Tibial artery (tissue), 4 donors: ENCODE data around the gene DIABLO.
A peak's percentile ranks its signal among the peaks of the same experiment; 100 is the strongest.

Experiments
- DNase-seq, 2 donors: peaks; one replicate each; pipeline ENCODE4 v3.0.0-alpha.2; 2019
- H3K27ac ChIP-seq, 2 donors: fragments of 200-600 bp; sonication (generic) in 1 of 2; 1 replicate in 1 of 2; 2 replicates in 1 of 2; pipeline ENCODE4 v1.5.1; 2018 to 2019; ENCODE audit warnings: mild to moderate bottlenecking in 1 of 2
- H3K27me3 ChIP-seq, 2 donors: fragments of 200-600 bp; sonication (generic) in 1 of 2; one replicate each; pipeline versions ENCODE4 v1.5.1 to v1.6.0; 2016 to 2019
- H3K36me3 ChIP-seq, 3 donors: fragments of 200-600 bp; sonication (generic) in 2 of 3; one replicate each; pipeline ENCODE4 v1.5.1; 2016 to 2019; ENCODE audit warnings: mild to moderate bottlenecking in 2 of 3
- H3K4me1 ChIP-seq, 4 donors: fragments of 200-600 bp; sonication (generic) in 2 of 4; 1 replicate in 3 of 4; 2 replicates in 1 of 4; pipeline ENCODE4 v1.5.1; 2016 to 2019
- H3K4me3 ChIP-seq, 2 donors: fragments of 200-600 bp; sonication (generic) in 1 of 2; 1 replicate in 1 of 2; 2 replicates in 1 of 2; pipeline ENCODE4 v1.5.1; 2018 to 2019; ENCODE audit warnings: mild to moderate bottlenecking in 2 of 2
- H3K9me3 ChIP-seq, 3 donors: fragments of 200-600 bp; sonication (generic) in 1 of 3; one replicate each; pipeline ENCODE4 v1.5.1; 2016 to 2019
- CTCF ChIP-seq, 2 experiments: fragments of 200-600 bp in 1 of 2; fragments of 450-650 bp in 1 of 2; IDR thresholded peaks; one replicate each; pipeline ENCODE4 v1.5.1; 2017 to 2019; ENCODE audit warnings: antibody characterized with exemption in 2 of 2, mild to moderate bottlenecking in 1 of 2, moderate library complexity in 1 of 2
- intact Hi-C: fragments of 100-400 bp; cut with DNase I; formaldehyde crosslinking; loops from one replicate; pipeline ENCODE4 v1.15.0; 2023; ENCODE audit warnings: low total_unique reads

DIABLO gene

GRCh38 chr12:122207391-122207790 is 18.5 kb downstream of the DIABLO start:
- intact Hi-C loops, result no loop called here
- Histone ChIP-seq H3K27me3 (peaks cover 2 to 31% of the 10 kb centered on the region in 2 donors), H3K9me3 (no peaks in the 10 kb centered on the region), H3K36me3 (peaks cover 47 to 61% (median 51%) of the 10 kb centered on the region in 3 donors), H3K4me3 (no peak overlapping the region), H3K27ac (no peak overlapping the region), H3K4me1 (peaks cover 0 to 27% (median 20%) of the 10 kb centered on the region in 4 donors)
- no peak for DNase-seq
- TF ChIP-seq CTCF (IDR thresholded peaks at IDR 0.05), result no peak

GRCh38 chr12:122206976-122207375 is 18.9 kb downstream of the DIABLO start:
- peaks cover 43 to 57% (median 47%) of the 10 kb centered on the region in 3 donors for H3K36me3 ChIP-seq
- peaks cover 0 to 27% (median 20%) of the 10 kb centered on the region in 4 donors for H3K4me1 ChIP-seq
- TF ChIP-seq CTCF (IDR thresholded peaks at IDR 0.05), result no peak
- H3K9me3 ChIP-seq, result no peaks in the 10 kb centered on the region
- DNase-seq, result peak in 1 of 2 donors; percentile 55
- H3K27ac ChIP-seq, result no peak overlapping the region
- peaks cover 2 to 35% of the 10 kb centered on the region in 2 donors for H3K27me3 ChIP-seq
- no peak overlapping the region for H3K4me3 ChIP-seq
- intact Hi-C loops, result no loop called here

- Histone ChIP-seq H3K27ac (no peak overlapping the region), H3K27me3 (peaks cover 2 to 42% of the 10 kb centered on the region in 2 donors), H3K4me1 (peaks cover 0 to 27% (median 20%) of the 10 kb centered on the region in 4 donors), H3K36me3 (peaks cover 36 to 50% (median 40%) of the 10 kb centered on the region in 3 donors), H3K9me3 (no peaks in the 10 kb centered on the region), H3K4me3 (no peak overlapping the region)
- DNase-seq, result peak in 1 of 2 donors; percentile 64
- intact Hi-C loops, result no loop called here
- TF ChIP-seq CTCF (IDR thresholded peaks at IDR 0.05), result no peak
Observed at GRCh38 chr12:122206111-122206881, 19.6 kb downstream of the DIABLO start.

GRCh38 chr12:122205053-122205925 is 20.6 kb downstream of the DIABLO start:
- Histone ChIP-seq H3K27me3 (peaks cover 2 to 52% of the 10 kb centered on the region in 2 donors), H3K4me1 (peaks cover 0 to 27% (median 20%) of the 10 kb centered on the region in 4 donors), H3K36me3 (peaks cover 26 to 40% (median 31%) of the 10 kb centered on the region in 3 donors), H3K27ac (no peak overlapping the region), H3K4me3 (no peak overlapping the region), H3K9me3 (no peaks in the 10 kb centered on the region)
- intact Hi-C loops, result no loop called here
- no peak for TF ChIP-seq CTCF (IDR thresholded peaks at IDR 0.05)
- DNase-seq, result peak in 1 of 2 donors; percentile 51

GRCh38 chr12:122204167-122205052 is 21.4 kb downstream of the DIABLO start:
- H3K27ac ChIP-seq, result no peak overlapping the region
- H3K4me3 ChIP-seq, result peak overlapping the region; percentile 46 to 53
- intact Hi-C loops, result no loop called here
- peaks cover 0 to 27% (median 20%) of the 10 kb centered on the region in 4 donors for H3K4me1 ChIP-seq
- H3K36me3 ChIP-seq, result peaks cover 18 to 31% (median 22%) of the 10 kb centered on the region in 3 donors
- peak in 1 of 2 donors; percentile 57 for DNase-seq
- no peak for TF ChIP-seq CTCF (IDR thresholded peaks at IDR 0.05)
- no peaks in the 10 kb centered on the region for H3K9me3 ChIP-seq
- H3K27me3 ChIP-seq, result peaks cover 2 to 61% of the 10 kb centered on the region in 2 donors
